ENCODE results near the gene USP24.
"Not testable (repeated sequence)": the region's sequence is repeated elsewhere in the genome, so short reads cannot be mapped to it uniquely, and the experiment has no call there.

The USP24 gene

GRCh38 chr1:55197099-55197498 is 18.1 kb downstream of the USP24 start:
- DNase-seq: no peak

DNA sequence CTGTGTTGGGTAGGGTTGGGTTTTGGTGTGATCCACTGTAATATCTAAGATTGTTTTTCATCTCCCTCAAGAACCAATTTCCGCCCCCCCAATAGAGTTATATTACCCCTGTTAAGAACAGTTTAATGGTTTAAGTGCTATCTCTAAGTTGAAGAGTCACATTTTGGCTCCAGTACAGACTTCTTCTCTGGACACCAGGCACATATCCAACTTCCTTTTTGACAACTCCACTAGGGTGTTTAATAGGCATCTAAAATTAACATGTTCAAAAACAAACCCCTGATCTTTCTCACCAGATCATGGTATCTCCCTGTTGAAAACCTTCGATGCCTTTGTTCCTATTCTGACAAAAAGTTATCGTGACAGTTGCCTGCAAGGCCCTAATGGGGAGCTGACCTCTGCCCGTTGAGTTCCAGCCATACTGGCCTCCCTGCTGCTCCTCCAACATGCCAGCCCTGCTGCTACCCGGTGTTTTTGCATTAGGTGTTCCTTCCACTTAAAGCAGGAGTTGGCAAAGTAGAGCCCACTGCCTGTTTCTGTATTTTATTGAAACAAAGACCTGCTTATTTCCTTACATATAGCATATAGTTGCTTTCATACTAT is 18.6 kb downstream of the USP24 start:
- DNase-seq: no peak

GRCh38 chr1:55195521-55196233 is 19.5 kb downstream of the USP24 start:
- no peak for DNase-seq

GRCh38 chr1:55194851-55195250 is 20.3 kb downstream of the USP24 start:
- DNase-seq: no peak

- no peak for DNase-seq
These were observed 23.1 kb downstream of the USP24 start for GRCh38 chr1:55192093-55192492.

- not testable (repeated sequence) for DNase-seq
These were observed 23.8 kb downstream of the USP24 start for GRCh38 chr1:55191219-55191952.

DNA sequence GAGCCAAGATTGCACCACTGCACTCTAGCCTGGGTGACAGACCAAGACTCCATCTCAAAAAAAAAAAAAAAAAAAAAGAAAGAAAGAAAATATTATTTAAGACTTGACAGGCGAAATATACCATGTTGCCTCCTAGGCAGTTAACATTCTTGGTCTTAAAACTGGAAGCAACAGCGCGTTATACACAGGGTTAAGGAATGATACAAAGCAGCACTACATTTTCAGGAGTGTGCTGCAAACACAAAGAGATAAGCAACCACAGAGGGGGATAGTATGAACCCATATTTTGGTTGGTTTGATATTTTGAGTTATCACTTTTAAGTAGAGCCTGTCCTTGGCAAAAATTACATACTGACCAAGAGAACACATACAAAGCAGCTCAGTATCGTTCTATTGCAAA is 25.1 kb downstream of the USP24 start:
- DNase-seq: no peak

GRCh38 chr1:55188909-55189308 is 26.3 kb downstream of the USP24 start:
- DNase-seq: no peak

- DNase-seq: no peak
These were observed 29.3 kb downstream of the USP24 start for GRCh38 chr1:55185832-55186231.

GRCh38 chr1:55184859-55185258 is 30.3 kb downstream of the USP24 start:
- no peak for DNase-seq

DNA sequence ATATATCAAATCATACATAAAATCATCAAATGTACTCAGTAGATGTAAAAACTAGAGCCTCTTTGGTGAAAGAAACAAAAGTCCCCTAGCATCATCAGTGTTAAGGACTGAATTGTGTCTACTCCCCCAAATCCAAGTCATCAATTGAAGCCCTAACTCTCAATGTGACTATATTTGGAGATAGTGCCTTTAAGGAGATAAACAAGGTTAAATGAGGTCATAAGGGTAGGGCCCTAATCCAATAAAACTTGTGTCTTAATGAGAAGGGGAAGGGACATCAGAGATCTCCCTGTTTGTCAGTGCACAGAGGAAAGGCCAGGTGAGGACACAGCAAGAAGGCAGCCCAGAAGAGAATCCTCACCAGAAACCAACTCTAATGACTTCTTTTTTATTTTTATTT is 33.5 kb downstream of the USP24 start:
- no peak for DNase-seq

- no peak for DNase-seq
These were observed 35.0 kb downstream of the USP24 start for GRCh38 chr1:55180075-55180670.

GRCh38 chr1:55179177-55179835 is 35.9 kb downstream of the USP24 start:
- no peak for DNase-seq

- no peak for DNase-seq
These were observed 42.5 kb downstream of the USP24 start for GRCh38 chr1:55172687-55173086.

- no peak for DNase-seq
These were observed 42.9 kb downstream of the USP24 start for GRCh38 chr1:55172272-55172671.

DNA sequence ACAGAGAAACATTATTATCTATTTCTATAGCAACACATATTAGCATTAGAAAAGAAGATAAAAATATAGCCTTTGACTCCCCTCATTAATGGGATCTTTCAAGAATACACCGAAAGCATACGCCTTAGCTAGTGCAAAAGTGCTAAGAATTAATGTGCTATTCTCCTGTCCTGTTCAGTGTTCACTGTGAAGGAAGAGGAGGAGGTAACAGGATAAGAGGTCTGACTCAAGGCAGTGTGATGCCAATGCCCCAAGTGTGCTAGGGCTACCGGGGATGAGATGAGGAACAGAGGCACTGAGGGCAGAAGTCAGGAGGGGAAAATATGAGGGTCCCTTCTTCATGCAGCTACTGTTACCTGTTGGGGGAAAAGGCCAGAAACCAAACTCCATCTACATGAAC is 43.5 kb downstream of the USP24 start:
- no peak for DNase-seq

GRCh38 chr1:55170426-55170825 is 44.7 kb downstream of the USP24 start:
- no peak for DNase-seq

DNA sequence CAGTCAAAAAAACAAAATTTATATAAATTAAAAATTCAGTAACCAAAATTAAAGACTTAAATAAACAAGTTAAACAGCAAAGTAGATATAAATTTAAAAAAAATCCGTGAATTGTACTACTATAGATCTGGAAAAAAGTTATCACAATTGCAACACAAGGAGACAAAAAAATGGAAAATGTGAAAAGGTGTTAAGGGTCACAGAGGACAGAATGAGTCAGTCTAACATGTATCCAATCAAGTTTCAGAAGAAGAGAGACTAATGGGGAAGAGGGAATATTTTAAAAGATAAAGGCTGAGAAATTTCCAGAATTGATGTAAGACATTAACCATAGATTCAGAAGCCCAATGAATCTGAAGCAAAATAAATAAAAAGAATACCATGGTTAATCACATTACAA is 46.0 kb downstream of the USP24 start:
- no peak for DNase-seq

DNA sequence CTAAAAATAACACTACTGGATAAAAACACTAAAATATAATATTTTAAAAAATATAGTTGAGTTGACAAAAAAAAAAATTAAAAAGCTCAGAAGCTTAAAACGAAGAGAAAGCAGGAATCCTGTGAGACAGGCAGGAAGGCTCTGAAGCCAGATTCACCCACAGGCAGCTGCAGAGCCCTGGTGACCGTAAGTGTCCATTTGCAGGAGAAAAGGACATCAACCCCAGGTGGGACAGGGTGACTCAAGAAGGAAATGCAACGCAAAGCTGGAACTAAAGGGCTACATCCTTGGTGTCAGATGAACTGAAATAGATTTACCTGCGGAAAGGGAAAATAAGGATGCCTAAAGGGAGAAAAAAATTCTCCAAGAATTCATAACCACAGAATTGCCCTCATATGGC is 46.8 kb downstream of the USP24 start:
- DNase-seq: no peak

GRCh38 chr1:55167224-55167871 is 47.8 kb downstream of the USP24 start:
- no peak for DNase-seq

- DNase-seq: no peak
These were observed 50.3 kb downstream of the USP24 start for GRCh38 chr1:55164906-55165305.

DNA sequence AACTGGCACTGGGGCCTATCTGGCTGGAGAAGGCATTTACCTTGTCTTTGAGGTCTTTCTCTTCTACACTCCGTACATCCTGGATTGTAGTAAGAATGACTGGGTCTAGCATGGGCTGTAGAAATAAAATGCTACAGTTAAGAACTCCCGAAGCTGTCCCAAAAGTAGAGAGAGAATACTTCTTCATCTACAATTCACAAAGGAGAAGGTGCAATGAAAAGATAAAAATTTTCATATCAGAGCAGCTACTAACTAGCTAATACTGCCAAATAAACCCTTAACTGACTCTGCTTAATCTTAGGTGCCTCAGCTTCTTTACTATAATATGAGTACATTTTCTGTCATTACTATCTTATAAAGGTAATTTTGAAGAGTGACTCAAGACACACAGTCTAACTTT is 55.6 kb downstream of the USP24 start:
- no peak for DNase-seq

DNA sequence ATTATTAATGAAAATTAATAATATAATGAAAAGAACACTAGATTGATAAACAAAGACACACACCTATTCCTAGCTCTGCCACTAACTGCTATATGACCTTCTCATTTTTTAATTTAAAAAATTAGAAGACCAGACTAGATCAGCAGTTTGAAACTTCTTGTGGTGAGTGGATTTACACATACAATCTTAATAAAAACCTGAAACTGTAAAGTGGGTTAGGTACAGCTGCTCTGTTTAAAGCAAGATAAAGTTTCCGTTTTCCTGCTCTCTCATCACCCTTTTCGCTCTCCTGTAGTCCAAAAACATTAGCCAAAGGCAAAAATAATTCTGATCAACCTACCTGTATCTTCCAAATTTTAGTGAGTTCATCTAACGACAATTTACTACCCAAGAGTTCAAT is 58.6 kb downstream of the USP24 start:
- DNase-seq: no peak

Data from stimulated activated CD4-positive, alpha-beta T cell treated with anti-CD3 and anti-CD28 coated beads, Interleukin-4, amount 100 ng/mL, for 1 hour (primary cell).